ENCODE data around the gene UBE2O.

GRCh38 chr17:76417499-76418143, 35.3 kb downstream of the UBE2O start:
- TF ChIP-seq ZNF239 (tag by site-specific recombination; IDR thresholded peaks at IDR 0.05) (no peak), ZNF704 (tag by site-specific recombination; IDR thresholded peaks at IDR 0.05) (no peak), KLF9 (tag by site-specific recombination; IDR thresholded peaks at IDR 0.05; ENCODE audit: low read depth) (no peak), ZNF560 (tag by site-specific recombination; IDR thresholded peaks at IDR 0.05; ENCODE audit: borderline replicate concordance) (no peak), ZNF274 (IDR thresholded peaks at IDR 0.05; ENCODE audit: low read length) (no peak), ZNF274 (tag by site-specific recombination; IDR thresholded peaks at IDR 0.05; ENCODE audit: borderline replicate concordance) (no peak), ZFP3 (tag by site-specific recombination; IDR thresholded peaks at IDR 0.05; ENCODE audit: low read depth) (no peak), GLI2 (tag by site-specific recombination; IDR thresholded peaks at IDR 0.05; ENCODE audit: borderline replicate concordance, low read depth) (no peak)
- TF ChIP-seq, protein P1, sequence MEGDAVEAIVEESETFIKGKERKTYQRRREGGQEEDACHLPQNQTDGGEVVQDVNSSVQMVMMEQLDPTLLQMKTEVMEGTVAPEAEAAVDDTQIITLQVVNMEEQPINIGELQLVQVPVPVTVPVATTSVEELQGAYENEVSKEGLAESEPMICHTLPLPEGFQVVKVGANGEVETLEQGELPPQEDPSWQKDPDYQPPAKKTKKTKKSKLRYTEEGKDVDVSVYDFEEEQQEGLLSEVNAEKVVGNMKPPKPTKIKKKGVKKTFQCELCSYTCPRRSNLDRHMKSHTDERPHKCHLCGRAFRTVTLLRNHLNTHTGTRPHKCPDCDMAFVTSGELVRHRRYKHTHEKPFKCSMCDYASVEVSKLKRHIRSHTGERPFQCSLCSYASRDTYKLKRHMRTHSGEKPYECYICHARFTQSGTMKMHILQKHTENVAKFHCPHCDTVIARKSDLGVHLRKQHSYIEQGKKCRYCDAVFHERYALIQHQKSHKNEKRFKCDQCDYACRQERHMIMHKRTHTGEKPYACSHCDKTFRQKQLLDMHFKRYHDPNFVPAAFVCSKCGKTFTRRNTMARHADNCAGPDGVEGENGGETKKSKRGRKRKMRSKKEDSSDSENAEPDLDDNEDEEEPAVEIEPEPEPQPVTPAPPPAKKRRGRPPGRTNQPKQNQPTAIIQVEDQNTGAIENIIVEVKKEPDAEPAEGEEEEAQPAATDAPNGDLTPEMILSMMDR (tag by site-specific recombination; IDR thresholded peaks at IDR 0.05) = no peak
